ENCODE results near the gene PNPO. TPM values are rescaled to one million over a fixed set of nuclear protein-coding genes. Genes with fewer than 3 reads are reported as not detected.

Gene PNPO
- total and polyA plus RNA-seq, 2 of the 13 experiments (the other 11 are each of a cell fraction or from before 2014, with no cell fraction given), result 47.9 to 63.3 TPM

GRCh38 chr17:47952171-47953021 is 11.0 kb downstream of the PNPO start (continued):
- TF ChIP-seq, protein P1, sequence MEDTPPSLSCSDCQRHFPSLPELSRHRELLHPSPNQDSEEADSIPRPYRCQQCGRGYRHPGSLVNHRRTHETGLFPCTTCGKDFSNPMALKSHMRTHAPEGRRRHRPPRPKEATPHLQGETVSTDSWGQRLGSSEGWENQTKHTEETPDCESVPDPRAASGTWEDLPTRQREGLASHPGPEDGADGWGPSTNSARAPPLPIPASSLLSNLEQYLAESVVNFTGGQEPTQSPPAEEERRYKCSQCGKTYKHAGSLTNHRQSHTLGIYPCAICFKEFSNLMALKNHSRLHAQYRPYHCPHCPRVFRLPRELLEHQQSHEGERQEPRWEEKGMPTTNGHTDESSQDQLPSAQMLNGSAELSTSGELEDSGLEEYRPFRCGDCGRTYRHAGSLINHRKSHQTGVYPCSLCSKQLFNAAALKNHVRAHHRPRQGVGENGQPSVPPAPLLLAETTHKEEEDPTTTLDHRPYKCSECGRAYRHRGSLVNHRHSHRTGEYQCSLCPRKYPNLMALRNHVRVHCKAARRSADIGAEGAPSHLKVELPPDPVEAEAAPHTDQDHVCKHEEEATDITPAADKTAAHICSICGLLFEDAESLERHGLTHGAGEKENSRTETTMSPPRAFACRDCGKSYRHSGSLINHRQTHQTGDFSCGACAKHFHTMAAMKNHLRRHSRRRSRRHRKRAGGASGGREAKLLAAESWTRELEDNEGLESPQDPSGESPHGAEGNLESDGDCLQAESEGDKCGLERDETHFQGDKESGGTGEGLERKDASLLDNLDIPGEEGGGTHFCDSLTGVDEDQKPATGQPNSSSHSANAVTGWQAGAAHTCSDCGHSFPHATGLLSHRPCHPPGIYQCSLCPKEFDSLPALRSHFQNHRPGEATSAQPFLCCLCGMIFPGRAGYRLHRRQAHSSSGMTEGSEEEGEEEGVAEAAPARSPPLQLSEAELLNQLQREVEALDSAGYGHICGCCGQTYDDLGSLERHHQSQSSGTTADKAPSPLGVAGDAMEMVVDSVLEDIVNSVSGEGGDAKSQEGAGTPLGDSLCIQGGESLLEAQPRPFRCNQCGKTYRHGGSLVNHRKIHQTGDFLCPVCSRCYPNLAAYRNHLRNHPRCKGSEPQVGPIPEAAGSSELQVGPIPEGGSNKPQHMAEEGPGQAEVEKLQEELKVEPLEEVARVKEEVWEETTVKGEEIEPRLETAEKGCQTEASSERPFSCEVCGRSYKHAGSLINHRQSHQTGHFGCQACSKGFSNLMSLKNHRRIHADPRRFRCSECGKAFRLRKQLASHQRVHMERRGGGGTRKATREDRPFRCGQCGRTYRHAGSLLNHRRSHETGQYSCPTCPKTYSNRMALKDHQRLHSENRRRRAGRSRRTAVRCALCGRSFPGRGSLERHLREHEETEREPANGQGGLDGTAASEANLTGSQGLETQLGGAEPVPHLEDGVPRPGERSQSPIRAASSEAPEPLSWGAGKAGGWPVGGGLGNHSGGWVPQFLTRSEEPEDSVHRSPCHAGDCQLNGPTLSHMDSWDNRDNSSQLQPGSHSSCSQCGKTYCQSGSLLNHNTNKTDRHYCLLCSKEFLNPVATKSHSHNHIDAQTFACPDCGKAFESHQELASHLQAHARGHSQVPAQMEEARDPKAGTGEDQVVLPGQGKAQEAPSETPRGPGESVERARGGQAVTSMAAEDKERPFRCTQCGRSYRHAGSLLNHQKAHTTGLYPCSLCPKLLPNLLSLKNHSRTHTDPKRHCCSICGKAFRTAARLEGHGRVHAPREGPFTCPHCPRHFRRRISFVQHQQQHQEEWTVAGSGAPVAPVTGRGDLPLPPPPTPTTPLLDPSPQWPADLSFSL (CRISPR knock-in tag; IDR thresholded peaks at IDR 0.05), result no peak
- TF ChIP-seq ZNF362 (CRISPR knock-in tag; IDR thresholded peaks at IDR 0.05; ENCODE audit: borderline replicate concordance) (no peak), HBP1 (CRISPR knock-in tag; IDR thresholded peaks at IDR 0.05; ENCODE audit: low read depth) (0 out of 2 replicates have a peak, but pooled peaks have one; percentile 55), NBN (conservative IDR thresholded peaks at IDR 0.05) (no peak), ZNF782 (CRISPR knock-in tag; IDR thresholded peaks at IDR 0.05; ENCODE audit: borderline replicate concordance) (no peak), EEA1 (CRISPR knock-in tag; IDR thresholded peaks at IDR 0.05; ENCODE audit: borderline replicate concordance) (peak; percentile 81; the same call in 1 of the 2 replicates), KLF15 (CRISPR knock-in tag; IDR thresholded peaks at IDR 0.05; ENCODE audit: borderline replicate concordance) (no peak), DNMT1 (CRISPR knock-in tag; IDR thresholded peaks at IDR 0.05) (peak; percentile 59; the same call in 1 of the 2 replicates), CEBPB (IDR thresholded peaks at IDR 0.05; ENCODE audit: borderline replicate concordance, low read depth, low read length) (no peak), NFE2 (CRISPR knock-in tag; IDR thresholded peaks at IDR 0.05) (no peak), TRIM24 (CRISPR knock-in tag; IDR thresholded peaks at IDR 0.05) (peak; percentile 44; the same call in 1 of the 2 replicates), ZSCAN31 (CRISPR knock-in tag; IDR thresholded peaks at IDR 0.05; ENCODE audit: low read depth) (no peak)
- TF ChIP-seq, protein P2, sequence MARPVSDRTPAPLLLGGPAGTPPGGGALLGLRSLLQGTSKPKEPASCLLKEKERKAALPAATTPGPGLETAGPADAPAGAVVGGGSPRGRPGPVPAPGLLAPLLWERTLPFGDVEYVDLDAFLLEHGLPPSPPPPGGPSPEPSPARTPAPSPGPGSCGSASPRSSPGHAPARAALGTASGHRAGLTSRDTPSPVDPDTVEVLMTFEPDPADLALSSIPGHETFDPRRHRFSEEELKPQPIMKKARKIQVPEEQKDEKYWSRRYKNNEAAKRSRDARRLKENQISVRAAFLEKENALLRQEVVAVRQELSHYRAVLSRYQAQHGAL (CRISPR knock-in tag; IDR thresholded peaks at IDR 0.05; ENCODE audit: not compliant biosample characterization), result no peak
- TF ChIP-seq, protein P3, sequence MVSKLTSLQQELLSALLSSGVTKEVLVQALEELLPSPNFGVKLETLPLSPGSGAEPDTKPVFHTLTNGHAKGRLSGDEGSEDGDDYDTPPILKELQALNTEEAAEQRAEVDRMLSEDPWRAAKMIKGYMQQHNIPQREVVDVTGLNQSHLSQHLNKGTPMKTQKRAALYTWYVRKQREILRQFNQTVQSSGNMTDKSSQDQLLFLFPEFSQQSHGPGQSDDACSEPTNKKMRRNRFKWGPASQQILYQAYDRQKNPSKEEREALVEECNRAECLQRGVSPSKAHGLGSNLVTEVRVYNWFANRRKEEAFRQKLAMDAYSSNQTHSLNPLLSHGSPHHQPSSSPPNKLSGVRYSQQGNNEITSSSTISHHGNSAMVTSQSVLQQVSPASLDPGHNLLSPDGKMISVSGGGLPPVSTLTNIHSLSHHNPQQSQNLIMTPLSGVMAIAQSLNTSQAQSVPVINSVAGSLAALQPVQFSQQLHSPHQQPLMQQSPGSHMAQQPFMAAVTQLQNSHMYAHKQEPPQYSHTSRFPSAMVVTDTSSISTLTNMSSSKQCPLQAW (CRISPR knock-in tag; IDR thresholded peaks at IDR 0.05), result peak; percentile 67
- TF ChIP-seq, protein P4, sequence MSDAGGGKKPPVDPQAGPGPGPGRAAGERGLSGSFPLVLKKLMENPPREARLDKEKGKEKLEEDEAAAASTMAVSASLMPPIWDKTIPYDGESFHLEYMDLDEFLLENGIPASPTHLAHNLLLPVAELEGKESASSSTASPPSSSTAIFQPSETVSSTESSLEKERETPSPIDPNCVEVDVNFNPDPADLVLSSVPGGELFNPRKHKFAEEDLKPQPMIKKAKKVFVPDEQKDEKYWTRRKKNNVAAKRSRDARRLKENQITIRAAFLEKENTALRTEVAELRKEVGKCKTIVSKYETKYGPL (CRISPR knock-in tag; IDR thresholded peaks at IDR 0.05), result no peak
